OCI-LY3 (cell line): ENCODE data around the gene SPA17.

Experiments
- EZH2phosphoT487 ChIP-seq: fragments of 200-600 bp; shearing (Covaris generic); IDR thresholded peaks from 2 replicates; pipeline ENCODE4 v1.6.1; 2018; ENCODE audit warnings: antibody characterized with exemption, mixed run types, low read depth
- TF ChIP-seq, protein P1 (sequence below): fragments of 200-600, 300-600 bp; sonication (generic); IDR thresholded peaks from 2 replicates; pipeline ENCODE4 v1.5.1; 2014; ENCODE audit warnings: antibody characterized with exemption, low read length, low read depth

DNA sequence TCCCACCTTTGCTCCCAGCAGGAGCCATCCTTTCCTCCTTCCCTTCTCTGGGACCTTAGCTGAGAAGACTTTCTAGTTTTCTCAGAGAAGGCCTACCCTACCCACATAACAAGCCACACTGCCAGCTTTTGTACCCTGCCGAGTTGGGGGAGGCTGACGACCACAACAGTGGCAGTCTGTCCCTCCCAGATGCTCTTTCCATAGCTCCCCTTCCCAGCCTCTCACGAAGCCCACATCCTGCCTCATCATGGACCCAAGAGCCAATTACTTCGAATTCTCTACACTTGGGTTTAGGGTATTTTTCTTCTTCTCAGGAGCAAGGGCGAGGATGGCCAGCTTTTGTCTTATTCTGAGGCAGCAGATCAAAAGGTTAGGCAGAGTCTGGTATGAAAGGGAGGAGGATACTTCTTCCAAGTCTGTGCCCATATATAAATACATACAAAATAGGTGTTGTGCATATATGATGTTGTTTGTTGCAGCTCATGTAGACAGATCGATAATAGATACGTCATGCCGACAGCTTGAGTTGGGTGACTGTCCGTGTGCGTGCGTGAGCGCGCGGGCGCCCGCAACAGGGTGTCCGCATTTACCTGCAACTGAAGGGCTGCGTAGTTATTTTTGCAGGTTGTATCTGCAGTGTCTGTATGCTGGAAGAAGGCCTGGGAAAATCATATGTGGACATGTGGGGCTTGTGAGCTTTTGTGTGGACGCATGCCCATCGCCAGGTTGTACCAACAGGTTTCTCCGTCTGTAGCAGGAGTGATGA, 65.2 kb downstream of the SPA17 start:
- TF ChIP-seq, protein P1, sequence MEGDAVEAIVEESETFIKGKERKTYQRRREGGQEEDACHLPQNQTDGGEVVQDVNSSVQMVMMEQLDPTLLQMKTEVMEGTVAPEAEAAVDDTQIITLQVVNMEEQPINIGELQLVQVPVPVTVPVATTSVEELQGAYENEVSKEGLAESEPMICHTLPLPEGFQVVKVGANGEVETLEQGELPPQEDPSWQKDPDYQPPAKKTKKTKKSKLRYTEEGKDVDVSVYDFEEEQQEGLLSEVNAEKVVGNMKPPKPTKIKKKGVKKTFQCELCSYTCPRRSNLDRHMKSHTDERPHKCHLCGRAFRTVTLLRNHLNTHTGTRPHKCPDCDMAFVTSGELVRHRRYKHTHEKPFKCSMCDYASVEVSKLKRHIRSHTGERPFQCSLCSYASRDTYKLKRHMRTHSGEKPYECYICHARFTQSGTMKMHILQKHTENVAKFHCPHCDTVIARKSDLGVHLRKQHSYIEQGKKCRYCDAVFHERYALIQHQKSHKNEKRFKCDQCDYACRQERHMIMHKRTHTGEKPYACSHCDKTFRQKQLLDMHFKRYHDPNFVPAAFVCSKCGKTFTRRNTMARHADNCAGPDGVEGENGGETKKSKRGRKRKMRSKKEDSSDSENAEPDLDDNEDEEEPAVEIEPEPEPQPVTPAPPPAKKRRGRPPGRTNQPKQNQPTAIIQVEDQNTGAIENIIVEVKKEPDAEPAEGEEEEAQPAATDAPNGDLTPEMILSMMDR: no peak
- TF ChIP-seq EZH2phosphoT487: no peak
